HG02588 (cell line): ENCODE measurements around the gene HOTAIR.
A peak's percentile ranks its signal among the peaks of the same experiment; 100 is the strongest.

Experiments used
- ATAC-seq: cut with Tn5 transposase; IDR thresholded peaks from one replicate; pipeline ENCODE4 v1.9.1; 2021; ENCODE audit warnings: mild to moderate bottlenecking, moderate library complexity; ENCODE audit not compliant: unreplicated experiment

The HOTAIR gene

DNA sequence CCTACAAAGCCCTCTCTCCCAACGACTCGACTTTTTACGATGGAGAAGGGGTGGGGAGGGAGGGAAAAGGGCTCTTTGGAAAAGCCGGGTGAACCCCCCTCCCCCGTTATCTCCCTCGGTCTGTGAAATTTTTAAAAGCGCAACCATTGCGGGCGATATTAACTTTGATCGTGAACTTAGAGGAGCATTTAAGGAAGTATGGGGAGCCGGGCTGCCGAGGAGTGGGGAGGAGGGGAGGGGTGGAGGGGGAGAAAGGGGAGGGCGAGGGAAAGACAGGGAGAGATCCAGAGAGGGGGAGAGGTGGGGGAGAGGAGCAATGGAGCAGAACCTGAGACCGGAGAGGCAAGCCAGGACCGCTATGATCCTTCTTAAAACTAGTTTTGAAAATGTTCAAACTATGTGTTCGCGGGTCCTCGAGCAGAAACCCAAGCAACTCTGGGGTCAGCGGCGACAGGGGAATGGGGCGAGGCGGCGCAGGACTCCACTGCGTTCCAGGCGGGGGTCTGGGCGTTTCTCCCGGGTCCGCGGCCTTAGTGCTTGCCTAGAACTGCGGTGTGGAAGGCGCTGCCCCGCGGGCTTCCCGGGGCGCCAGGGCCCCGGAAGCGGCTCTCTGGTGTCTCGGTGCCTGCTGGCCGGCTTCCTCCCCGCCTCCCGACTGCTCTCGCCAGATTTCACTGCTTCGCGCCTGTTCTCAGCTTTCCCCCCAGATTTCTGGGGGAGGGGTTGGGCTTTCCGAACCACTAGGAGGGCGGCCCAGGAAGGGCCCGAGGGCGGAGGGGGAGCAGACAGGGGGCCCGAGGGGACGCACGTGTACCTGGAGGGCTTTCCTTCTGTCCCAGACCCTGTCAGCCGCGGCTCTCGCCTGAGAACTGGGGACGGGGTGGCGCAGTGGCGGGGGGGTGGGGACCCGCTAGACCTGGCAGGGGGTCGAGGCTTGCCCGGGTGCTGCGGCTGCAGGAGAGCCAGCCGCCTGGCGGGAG is at the start of gene HOTAIR:
TSS of gene HOTAIR (minus strand) at position 871 of the 980 bp plus-strand sequence.
- ATAC-seq, result no peak

DNA sequence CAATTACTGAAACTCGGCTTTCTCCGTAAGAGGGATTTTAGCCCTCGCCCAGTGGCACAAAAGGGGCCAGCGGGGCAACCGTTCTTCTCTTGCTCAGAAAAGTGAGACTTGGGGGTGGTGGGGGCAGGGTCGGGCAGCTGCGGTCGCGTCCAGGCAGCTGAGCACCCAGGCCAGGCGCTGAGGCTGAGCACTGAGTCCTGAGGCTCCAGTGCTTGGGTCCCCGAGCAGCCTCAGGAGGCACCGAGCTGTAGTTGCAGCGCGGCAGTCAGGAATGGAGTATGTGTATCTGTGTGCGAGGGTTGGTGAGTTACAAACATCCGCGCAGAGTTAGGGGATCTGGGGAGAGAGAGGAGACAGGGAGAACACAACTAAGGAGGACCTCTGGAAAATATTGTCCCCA is 49.4 kb upstream of the HOTAIR start:
- no peak for ATAC-seq

DNA sequence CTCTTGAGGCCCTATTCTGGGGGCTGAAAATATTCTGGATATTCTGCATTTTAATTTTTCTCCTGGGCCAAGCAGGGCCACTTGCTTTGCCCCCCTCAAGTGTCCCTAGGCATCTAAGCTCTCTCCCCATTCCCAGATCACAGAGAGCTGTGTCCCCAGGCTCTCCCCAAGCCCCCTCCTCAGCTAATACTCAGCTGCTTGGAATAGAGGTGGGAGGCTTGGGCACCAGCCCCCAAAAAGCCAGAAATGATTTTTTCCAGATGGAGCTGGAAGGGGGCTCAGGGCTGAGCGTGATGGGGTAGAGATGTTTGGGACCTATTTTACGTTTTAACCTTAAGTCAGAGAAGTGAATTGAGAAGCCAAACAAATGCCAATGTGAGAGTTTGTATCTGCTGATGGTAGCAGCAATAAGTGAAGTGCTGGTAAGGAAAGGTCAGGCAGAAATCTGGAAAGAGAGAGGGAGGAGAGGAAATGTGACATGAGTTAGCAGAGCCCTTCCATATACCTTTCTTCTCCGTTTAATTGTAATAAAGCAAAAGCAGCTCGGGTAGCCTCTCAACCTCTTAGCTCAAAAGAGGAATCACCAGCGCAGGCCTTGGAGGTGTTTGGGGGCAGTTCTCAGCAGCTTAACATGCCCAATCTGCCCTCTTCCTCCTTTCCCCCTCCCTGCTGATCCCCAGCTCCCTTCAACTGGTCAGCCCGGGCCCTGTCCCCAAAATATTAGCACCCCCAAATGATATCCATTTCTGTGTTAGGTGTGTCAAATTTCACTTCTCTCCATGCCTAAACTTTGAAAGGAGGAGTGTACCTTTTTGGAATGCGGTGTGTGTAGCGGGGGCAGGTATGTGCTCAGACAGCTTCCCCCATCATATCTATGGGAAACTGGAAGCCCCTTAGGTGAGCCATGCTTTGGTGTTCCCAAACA is 48.5 kb upstream of the HOTAIR start:
- no peak for ATAC-seq

DNA sequence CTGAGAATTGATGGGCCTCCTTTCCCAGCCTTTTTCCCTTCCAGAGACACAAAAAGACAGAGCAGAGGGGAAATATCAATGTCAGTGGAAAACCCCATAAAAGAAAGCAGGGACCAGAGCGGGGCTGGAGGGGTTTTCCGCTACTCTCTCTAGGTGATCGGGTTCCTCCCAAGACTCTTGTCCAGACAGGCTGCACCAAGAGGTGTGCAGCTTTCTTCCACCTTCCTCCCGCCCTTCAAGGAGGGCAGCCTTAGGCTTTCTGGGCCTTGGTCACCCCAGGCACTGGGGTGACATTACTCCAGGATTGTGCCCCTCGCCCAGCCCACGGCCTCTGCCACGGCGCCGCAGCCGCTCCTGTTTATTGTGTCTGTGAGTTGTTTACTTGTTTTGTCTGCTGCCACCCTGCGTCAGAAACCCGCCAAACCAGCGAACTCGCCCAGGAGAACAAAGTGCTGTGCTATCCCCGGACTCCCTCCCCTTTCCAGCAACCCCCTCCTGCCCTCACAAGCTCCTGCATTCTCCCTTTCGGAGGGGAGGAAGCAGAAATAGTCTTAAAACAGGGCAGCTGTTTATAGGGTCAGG is 46.8 kb upstream of the HOTAIR start:
- ATAC-seq, result no peak

DNA sequence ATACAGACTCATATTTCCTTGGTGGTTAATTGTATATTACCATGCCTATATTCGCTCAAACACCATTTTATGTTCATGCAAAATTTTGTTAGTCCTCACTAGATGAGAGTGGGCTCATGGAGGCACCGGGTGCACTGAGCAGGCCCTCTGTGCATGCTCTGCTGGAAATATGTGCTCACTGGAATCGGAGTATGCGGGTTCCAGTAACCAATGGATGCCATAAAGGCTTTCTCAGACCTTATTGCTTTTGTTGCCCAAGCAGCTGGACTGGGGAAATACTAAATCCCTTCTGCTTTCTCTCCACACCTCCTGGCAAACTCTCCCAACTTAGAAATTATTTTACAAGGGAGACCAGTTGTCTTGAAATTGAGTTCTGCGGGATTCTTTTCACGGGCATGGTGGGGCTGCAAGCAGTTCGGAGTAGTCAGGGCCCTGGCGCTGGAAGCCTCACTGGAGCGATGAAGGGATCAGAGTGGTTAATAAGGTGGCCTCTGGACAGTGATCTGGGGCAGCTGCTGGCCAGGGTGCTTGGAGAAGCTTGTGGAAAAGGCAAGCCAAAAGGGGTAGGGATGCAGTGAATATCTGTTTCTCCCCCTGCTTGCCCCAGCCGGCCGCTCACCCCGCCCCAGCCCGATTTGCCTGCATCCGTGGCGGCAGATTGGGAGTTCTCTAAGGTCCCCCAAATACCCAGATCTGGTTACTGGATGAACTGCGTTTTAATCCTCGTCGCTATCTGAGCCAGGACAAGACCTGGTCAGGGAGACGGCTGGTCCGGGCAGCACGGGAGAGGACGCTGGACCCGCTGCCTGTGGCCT is 46.0 kb upstream of the HOTAIR start:
- no peak for ATAC-seq

DNA sequence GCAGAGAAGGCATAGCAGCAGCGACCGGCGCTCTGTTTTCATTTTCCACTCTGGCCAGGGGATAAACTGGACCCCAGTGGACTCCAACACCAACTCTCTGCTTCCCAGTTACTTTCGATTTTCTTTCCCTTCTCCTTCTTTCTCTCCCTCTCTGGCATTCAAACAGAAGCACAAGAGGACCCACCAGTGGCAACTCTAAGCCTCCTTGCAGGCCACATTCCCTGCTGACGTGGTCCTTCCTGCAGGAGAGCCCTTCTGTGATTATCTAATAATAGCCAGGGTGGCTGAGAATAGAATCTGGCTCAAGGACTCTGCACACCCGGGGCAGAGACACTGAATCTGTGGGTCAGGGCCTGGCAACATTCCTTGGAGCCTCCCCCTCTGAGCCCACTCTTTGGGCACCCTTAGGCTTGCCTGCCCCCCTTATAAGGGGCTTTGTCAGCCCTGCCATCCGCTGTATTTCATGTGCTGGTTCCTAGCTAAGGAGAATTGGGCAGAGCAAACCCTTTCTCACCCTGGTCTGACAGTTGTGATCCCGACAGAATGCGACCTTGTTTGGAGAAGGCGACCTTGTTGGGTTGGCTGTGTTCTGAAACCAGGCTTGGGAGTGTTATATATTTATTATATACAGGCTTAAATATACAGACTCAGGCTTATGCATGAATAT is 45.3 kb upstream of the HOTAIR start:
- ATAC-seq, result no peak

DNA sequence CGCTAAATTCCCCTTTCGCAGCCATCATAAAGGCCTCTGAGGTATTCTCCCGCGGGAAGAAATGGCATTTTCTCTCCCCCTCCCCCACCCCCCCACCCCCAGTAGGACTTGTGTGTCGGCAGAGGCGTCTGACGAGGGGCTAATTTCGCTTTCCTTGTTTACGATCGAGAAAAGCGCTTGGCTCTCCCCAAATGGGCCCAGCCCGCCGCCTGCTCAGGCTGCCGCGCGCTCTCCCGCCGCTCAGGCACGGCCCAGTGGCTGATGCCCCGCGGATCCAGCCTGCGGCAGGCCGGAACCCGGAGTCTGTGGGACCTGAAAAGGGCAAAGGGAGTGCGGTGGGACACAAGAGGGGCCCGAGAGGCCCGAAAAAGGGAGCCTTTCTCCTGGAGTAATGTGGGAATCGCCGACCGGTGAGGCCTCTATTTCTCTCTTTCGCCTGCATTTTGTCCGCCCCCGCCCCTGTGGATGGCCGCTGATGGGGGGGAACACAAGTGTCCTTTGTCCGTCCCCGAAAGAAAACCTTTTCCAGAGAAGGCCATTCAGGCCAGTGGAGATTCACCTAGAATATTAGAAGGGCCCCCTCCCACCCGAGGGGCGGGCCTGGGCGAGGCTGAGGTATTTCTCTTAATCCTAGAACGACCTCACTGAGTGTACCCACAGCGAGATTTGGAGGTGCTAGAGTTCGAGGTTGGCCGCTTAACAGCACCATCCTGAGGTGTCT is 44.5 kb upstream of the HOTAIR start:
- no peak for ATAC-seq

DNA sequence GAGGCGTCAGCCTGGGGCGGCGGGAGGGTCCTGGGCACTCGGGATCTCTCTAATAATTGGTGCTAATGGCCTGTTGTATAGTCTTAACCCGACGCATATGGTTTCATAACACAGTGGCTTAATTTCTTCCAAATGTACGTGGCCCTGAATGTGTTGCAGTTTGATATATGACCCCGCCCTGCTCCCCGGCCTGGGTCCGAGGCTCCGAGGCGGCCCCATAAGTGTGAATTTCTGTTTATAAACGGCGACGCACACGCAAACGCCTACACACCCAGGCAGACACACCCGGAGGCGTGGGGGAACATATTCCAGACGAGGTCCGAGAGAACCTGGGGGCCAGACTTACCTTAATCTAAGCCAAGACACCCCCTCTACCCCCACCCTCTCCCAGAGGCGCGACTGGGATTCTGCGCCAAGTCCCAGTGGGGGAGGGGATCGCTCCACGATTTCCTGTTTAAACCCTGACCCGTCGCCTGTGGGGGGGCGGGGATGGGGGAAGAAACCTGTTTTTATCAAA is 43.8 kb upstream of the HOTAIR start:
- ATAC-seq, result no peak

DNA sequence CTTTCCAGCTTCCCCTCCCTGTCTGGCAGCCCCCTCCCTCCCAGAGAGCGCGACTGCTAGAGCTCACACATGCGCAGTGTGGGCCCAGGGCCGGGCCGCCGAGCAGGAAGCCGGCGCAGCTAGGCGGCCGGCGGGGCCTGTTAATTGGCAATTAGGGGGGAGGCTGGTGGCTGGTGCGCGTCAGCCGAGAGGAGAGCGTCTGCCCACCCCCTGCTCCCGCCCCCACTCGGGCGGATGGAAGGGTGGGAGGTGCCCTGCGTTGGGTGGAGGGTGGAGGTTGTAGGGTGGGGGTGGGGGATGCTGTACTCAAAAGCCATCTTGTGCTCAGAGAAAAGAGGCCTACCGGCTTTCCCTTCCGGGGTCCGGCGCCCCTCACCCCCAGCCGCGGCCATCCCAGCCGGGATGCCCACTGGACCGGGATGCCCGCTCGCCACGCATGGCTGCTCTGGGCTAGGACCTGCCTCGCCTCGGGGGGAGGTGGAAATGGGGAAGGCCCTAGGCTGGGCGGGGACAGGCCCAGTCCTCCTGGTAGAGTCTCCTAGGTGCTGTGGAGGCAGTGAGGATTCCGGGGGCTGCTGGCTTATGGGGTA is 43.2 kb upstream of the HOTAIR start:
- peak; percentile 72 for ATAC-seq

DNA sequence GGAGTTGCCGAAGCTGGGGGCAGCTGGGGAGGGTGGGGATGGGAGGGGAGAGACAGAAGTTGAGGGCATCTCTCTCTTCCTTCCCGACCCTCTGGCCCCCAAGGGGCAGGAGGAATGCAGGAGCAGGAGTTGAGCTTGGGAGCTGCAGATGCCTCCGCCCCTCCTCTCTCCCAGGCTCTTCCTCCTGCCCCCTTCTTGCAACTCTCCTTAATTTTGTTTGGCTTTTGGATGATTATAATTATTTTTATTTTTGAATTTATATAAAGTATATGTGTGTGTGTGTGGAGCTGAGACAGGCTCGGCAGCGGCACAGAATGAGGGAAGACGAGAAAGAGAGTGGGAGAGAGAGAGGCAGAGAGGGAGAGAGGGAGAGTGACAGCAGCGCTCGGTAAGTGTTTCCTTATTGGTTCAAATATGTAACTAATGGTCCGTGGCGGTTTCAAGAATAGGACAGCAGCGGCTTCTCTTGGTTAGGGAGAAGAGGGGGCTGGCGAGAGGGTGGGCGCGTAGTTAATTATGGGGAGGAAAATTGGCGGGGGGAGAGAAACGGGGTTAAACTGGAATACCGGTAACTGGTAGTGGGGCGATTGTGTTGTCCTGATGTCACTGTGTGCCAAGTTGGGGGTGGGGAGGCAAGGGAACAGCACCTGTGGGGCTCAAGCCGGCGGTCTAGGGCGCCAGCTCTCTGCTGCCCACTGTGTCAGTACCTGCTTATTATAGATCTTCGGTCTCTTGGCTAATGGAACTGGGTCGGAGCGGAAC is 42.5 kb upstream of the HOTAIR start:
- ATAC-seq, result peak; percentile 36

DNA sequence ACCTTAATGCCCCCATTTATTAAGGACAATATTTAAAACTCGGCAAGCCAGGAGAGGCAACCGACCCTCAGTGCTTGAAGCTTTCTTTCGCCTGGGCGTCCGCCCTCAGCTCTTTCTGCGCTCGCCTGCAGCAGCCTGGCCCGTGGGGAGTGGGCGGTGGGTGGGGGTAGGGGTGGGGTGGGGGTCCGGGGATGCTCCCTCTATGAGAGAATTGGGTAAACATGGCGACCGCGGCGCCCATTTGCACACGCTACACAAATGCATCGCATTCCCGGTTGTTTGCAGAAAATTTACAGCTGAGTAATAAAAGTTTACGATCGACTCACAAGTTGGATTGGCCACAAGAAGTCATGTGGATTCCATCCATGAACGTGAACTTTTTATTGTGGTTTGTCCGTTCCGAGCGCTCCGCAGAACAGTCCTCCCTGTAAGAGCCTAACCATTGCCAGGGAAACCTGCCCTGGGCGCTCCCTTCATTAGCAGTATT is 41.8 kb upstream of the HOTAIR start:
- no peak for ATAC-seq

DNA sequence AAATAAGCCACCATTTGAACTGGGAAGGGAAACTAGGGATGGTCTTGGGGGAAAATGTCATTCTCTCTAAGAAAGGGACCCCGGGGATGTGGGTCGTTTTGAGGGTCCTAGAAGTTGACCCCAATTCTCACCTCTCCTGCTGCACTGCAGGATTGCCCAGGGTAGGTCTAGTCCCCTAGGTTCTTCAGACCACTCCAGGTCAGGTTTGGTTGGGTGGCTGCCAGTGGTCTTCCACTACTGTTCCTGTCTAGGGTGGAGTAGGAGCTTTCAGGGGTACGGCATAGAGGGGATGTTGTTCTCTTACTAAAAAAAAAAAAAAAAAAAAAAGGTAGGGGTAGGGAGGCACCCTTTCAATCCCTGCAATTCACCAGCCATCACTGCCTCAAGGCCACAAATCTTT is 41.3 kb upstream of the HOTAIR start:
- no peak for ATAC-seq

DNA sequence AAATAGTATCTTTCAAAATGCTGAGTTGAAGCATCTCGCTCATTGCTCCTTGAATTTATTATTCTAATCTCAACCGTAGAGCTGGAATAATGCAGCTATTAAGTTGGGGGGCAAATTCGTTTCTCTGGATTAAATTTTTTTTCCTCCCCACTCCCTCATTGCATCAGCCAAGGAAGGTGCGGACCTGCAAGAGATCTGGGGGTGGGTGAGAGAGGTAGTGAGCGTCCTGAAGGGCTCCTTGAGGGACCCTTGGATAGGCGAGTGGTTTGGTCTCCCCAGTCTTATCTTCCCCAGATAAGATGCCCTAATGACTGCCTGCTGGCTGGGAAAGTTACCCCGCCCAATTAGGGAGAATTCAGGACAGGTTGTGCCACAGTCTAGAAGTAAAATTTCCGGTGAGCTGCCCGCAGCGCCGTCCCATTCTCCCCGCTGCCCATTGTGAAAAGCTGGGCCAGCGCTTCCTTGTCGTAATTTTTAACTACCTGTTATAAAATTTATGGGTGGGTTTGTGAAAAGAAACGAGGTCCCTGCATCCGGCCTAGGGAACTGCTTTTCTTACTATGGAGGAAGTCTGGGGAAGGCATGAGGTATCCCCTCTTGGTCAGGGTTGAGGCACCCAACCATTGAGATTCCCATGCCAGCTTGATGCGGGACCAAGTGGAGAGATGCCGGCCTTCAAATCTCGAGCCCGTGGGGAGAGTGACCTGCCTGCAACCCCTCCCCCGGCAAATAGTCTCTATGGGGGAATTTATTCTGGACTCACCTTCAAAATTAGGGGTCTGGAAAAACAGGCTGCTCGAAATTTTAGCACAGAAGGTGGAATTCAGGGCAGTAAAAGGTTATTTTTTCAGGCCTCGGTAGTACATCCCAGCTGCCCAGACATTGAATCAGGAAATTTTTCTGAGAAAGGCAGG is 40.5 kb upstream of the HOTAIR start:
- no peak for ATAC-seq

DNA sequence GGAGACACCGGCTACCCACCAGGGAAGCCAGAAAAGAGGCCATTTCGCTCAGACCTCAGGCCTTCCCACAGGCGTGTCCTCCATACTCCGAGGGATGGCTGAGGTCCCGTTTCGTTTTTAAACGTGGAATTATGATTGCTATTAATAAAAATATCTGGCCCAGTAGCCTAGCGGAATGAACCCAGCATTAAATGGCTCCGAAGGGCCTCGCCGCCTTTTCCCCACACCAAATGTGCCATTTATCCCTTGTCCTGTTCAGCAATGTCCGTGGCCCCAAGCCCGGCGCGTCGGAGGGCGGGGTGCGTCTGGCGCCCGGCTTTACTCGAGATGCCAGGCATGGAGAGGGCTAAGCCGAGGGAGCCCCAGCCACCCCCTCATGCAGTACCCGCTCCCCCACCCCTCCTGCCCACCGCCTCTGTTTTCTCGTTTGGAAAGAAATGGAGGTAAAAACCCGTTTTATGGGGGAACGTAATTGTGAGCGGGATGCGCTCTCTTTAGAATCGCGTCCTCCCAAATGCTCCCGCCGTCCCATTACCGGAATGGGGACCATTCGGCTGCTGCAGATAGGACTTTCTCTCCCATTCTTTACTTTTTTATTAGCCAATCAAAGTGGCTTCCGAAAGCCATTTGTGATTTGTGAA is 39.7 kb upstream of the HOTAIR start:
- no peak for ATAC-seq

DNA sequence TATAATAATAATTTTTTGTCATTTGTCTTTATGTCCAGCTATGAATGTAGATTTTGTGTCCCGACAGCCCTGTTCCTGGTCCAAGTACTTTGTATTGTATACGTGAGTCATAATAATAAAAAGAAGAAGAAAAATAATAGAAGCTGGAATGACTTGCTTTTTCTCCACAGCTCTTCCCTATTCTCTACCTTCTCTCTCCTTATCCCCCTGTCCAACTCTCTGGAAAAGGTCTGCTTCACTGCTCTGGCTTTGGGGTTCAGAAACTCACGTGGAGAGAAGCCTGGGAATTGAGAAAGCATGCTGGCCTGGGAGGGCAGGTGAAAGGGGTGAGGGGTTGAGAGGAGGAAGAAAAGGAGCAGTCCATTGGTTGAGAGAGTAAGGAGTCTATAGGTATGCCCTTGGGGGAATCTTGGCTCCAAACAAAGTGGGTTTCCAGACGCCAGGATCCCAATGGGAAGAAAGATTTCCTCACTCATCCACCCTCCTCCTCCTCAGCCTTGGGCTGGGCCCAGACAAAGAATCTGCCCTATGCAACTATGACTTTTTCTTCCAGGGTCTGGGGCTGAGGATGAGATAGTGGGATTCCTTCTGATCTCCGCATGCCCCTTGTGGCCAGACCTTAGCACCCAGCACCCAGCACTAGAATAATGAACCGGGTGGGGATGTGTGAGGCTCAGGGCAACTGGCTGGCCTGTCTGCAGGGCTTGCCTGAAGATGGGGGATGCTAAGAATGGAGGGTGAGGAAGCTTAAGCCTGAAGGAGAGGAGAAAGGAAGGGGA is 38.1 kb upstream of the HOTAIR start:
- no peak for ATAC-seq
